ENCODE results near the gene UNG.
"Not testable (repeated sequence)": the region's sequence is repeated elsewhere in the genome, so short reads cannot be mapped to it uniquely, and the experiment has no call there.

The UNG gene

DNA sequence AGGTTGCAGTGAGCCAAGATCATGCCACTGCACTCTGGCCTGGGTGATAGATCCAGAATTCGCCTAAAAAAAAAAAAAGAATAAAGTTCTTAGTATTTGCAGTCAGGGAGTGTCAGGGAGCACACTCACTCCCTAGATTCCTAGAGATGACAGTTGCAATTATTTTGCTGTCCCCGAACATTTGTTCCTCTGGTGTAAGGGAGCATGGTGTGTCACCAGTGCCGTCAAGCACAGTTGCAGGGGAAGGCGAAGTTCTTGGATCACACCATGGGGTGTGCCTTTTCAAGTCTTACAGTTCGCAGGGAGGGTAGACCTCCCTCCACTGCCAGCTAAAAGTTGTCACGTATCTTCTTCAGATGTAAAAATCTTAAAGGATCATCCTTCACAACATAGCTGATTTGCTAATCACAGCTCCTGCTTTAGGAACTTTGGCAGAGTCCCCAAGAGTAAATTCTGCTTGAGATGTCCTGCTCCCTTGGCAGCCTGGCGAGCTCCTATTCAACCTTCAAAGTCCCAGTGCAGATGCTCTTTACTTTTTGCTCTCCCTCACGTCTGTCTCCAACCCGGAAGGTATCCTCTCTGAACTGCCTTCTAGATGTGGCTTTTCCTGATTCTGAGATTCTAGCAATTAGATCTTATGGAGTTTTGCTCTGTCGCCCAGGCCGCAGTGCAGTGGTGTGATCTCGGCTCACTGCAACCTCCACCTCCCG is 30.3 kb downstream of the UNG start:
- no peaks in the 10 kb centered on the region for H3K36me3 ChIP-seq (ENCODE audit: control insufficient read depth, insufficient read depth, low read length)
- no peak overlapping the region for H3K4me3 ChIP-seq (ENCODE audit: low read depth, low read length)
- H3K9me3 ChIP-seq (ENCODE audit: control insufficient read depth, insufficient read depth, low read length) = no peaks in the 10 kb centered on the region
- H3K9ac ChIP-seq (ENCODE audit: low read depth, low read length) = no peak overlapping the region
- no peaks in the 10 kb centered on the region for H3K27me3 ChIP-seq (ENCODE audit: control insufficient read depth, insufficient read depth, low read length)
- H3K4me1 ChIP-seq (ENCODE audit: control insufficient read depth, insufficient read depth, low read length) = no peaks in the 10 kb centered on the region

- H3K4me1 ChIP-seq (ENCODE audit: control insufficient read depth, insufficient read depth, low read length) = no peaks in the 10 kb centered on the region
- H3K9me3 ChIP-seq (ENCODE audit: control insufficient read depth, insufficient read depth, low read length) = no peaks in the 10 kb centered on the region
- no peaks in the 10 kb centered on the region for H3K27me3 ChIP-seq (ENCODE audit: control insufficient read depth, insufficient read depth, low read length)
- no peak overlapping the region for H3K9ac ChIP-seq (ENCODE audit: low read depth, low read length)
- H3K4me3 ChIP-seq (ENCODE audit: low read depth, low read length) = no peak overlapping the region
- H3K36me3 ChIP-seq (ENCODE audit: control insufficient read depth, insufficient read depth, low read length) = no peaks in the 10 kb centered on the region
Measured at GRCh38 chr12:109130297-109131153, 33.1 kb downstream of the UNG start.

DNA sequence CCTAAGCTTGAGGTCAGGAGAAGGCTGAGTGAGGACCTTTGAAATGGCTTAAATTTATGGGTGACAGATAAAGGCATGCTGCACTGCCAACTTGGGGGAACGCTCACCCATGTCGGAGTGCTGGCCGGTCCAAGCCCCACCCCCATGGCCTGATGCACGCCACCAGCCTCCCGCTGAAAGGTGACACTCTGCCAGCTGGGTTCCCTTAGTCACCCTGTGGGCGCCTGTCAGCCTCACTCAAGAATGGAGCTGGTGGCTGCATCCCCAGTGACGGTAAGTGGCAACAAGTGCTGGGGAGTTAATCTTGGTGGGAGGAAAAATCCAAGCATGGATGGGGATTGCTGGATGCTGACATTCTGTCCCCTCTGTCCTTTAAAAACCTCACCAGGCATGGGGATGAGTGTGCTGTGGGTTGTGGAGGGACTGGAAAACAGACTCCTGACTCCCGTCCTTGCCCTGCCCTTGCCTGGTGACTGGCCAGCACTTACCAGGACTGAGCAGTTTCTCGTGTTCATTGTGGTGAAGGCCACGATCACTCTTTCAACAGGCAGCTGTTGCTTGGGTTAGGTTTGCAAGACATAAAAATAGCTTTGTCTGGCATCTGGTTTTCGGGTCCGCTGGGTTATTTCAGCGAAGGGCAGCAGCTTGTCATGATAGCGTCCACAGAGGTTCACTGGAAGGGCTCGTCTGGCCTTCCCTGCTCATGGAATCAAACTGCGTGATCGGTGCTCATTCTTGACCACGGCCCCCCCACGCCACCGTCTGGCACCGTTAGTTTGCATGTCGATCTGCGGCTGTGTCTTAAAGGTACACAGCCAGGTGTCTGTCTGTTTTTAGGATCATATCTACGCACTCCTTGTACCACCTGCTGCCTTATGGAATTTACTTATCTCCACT is 34.0 kb downstream of the UNG start:
- Histone ChIP-seq H3K27me3 (ENCODE audit: control insufficient read depth, insufficient read depth, low read length) (no peaks in the 10 kb centered on the region), H3K9ac (ENCODE audit: low read depth, low read length) (no peak overlapping the region), H3K4me1 (ENCODE audit: control insufficient read depth, insufficient read depth, low read length) (no peaks in the 10 kb centered on the region), H3K4me3 (ENCODE audit: low read depth, low read length) (no peak overlapping the region), H3K9me3 (ENCODE audit: control insufficient read depth, insufficient read depth, low read length) (no peaks in the 10 kb centered on the region), H3K36me3 (ENCODE audit: control insufficient read depth, insufficient read depth, low read length) (no peaks in the 10 kb centered on the region)

- H3K9ac ChIP-seq (ENCODE audit: low read depth, low read length) = no peak overlapping the region
- H3K4me3 ChIP-seq (ENCODE audit: low read depth, low read length) = no peak overlapping the region
- H3K36me3 ChIP-seq (ENCODE audit: control insufficient read depth, insufficient read depth, low read length) = no peaks in the 10 kb centered on the region
- no peaks in the 10 kb centered on the region for H3K27me3 ChIP-seq (ENCODE audit: control insufficient read depth, insufficient read depth, low read length)
- H3K9me3 ChIP-seq (ENCODE audit: control insufficient read depth, insufficient read depth, low read length) = no peaks in the 10 kb centered on the region
- no peaks in the 10 kb centered on the region for H3K4me1 ChIP-seq (ENCODE audit: control insufficient read depth, insufficient read depth, low read length)
Measured at GRCh38 chr12:109134186-109134917, 37.0 kb downstream of the UNG start.

DNA sequence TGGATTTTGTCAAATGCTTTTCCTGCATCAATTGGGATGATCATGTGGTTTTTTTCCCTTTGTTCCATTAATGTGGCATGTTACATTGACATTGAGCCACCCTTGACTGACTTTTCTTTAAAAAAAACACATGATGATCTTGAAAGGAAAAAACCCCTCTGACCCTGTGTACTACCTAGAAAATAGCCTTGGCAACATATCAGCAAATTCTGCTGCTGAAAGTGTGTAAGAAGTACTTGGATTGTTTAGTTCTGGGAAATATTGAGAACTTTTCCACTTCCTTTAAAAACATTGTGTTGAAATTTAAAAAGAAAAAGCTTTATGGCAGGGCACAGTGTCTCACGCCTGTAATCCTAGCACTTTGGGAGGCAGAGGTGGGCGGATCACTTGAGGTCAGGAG is 39.7 kb downstream of the UNG start:
- H3K27me3 ChIP-seq (ENCODE audit: control insufficient read depth, insufficient read depth, low read length) = no peaks in the 10 kb centered on the region
- H3K9me3 ChIP-seq (ENCODE audit: control insufficient read depth, insufficient read depth, low read length) = no peaks in the 10 kb centered on the region
- H3K4me3 ChIP-seq (ENCODE audit: low read depth, low read length) = no peak overlapping the region
- no peak overlapping the region for H3K9ac ChIP-seq (ENCODE audit: low read depth, low read length)
- no peaks in the 10 kb centered on the region for H3K4me1 ChIP-seq (ENCODE audit: control insufficient read depth, insufficient read depth, low read length)
- no peaks in the 10 kb centered on the region for H3K36me3 ChIP-seq (ENCODE audit: control insufficient read depth, insufficient read depth, low read length)

DNA sequence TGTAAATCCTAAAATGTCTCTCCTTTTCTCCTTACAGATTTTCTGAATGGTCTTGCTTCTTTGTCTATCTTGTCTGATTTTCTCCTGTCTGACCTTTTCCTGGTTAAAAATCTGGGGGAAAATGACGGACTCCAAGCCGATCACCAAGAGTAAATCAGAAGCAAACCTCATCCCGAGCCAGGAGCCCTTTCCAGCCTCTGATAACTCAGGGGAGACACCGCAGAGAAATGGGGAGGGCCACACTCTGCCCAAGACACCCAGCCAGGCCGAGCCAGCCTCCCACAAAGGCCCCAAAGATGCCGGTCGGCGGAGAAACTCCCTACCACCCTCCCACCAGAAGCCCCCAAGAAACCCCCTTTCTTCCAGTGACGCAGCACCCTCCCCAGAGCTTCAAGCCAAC is 42.0 kb downstream of the UNG start:
- Histone ChIP-seq H3K9ac (ENCODE audit: low read depth, low read length) (no peak overlapping the region), H3K27me3 (ENCODE audit: control insufficient read depth, insufficient read depth, low read length) (no peaks in the 10 kb centered on the region), H3K4me3 (ENCODE audit: low read depth, low read length) (no peak overlapping the region)

GRCh38 chr12:109139791-109140190 is 42.4 kb downstream of the UNG start:
- H3K4me1 ChIP-seq (ENCODE audit: control insufficient read depth, insufficient read depth, low read length) = no peaks in the 10 kb centered on the region
- no peaks in the 10 kb centered on the region for H3K36me3 ChIP-seq (ENCODE audit: control insufficient read depth, insufficient read depth, low read length)
- no peak overlapping the region for H3K4me3 ChIP-seq (ENCODE audit: low read depth, low read length)
- no peaks in the 10 kb centered on the region for H3K27me3 ChIP-seq (ENCODE audit: control insufficient read depth, insufficient read depth, low read length)
- H3K9ac ChIP-seq (ENCODE audit: low read depth, low read length) = no peak overlapping the region
- H3K9me3 ChIP-seq (ENCODE audit: control insufficient read depth, insufficient read depth, low read length) = no peaks in the 10 kb centered on the region

More for the DNA sequence above, 42.0 kb downstream of the UNG start:
- Histone ChIP-seq H3K4me1 (ENCODE audit: control insufficient read depth, insufficient read depth, low read length) (no peaks in the 10 kb centered on the region), H3K36me3 (ENCODE audit: control insufficient read depth, insufficient read depth, low read length) (no peaks in the 10 kb centered on the region), H3K9me3 (ENCODE audit: control insufficient read depth, insufficient read depth, low read length) (no peaks in the 10 kb centered on the region)

GRCh38 chr12:109140560-109140959 is 43.2 kb downstream of the UNG start:
- Histone ChIP-seq H3K4me3 (ENCODE audit: low read depth, low read length) (no peak overlapping the region), H3K36me3 (ENCODE audit: control insufficient read depth, insufficient read depth, low read length) (no peaks in the 10 kb centered on the region), H3K4me1 (ENCODE audit: control insufficient read depth, insufficient read depth, low read length) (no peaks in the 10 kb centered on the region), H3K27me3 (ENCODE audit: control insufficient read depth, insufficient read depth, low read length) (no peaks in the 10 kb centered on the region), H3K9ac (ENCODE audit: low read depth, low read length) (no peak overlapping the region), H3K9me3 (ENCODE audit: control insufficient read depth, insufficient read depth, low read length) (no peaks in the 10 kb centered on the region)

GRCh38 chr12:109144224-109144623 is 46.8 kb downstream of the UNG start:
- Histone ChIP-seq H3K36me3 (ENCODE audit: control insufficient read depth, insufficient read depth, low read length) (no peaks in the 10 kb centered on the region), H3K4me1 (ENCODE audit: control insufficient read depth, insufficient read depth, low read length) (no peaks in the 10 kb centered on the region), H3K27me3 (ENCODE audit: control insufficient read depth, insufficient read depth, low read length) (no peaks in the 10 kb centered on the region), H3K9ac (ENCODE audit: low read depth, low read length) (no peak overlapping the region), H3K4me3 (ENCODE audit: low read depth, low read length) (no peak overlapping the region), H3K9me3 (ENCODE audit: control insufficient read depth, insufficient read depth, low read length) (no peaks in the 10 kb centered on the region)

DNA sequence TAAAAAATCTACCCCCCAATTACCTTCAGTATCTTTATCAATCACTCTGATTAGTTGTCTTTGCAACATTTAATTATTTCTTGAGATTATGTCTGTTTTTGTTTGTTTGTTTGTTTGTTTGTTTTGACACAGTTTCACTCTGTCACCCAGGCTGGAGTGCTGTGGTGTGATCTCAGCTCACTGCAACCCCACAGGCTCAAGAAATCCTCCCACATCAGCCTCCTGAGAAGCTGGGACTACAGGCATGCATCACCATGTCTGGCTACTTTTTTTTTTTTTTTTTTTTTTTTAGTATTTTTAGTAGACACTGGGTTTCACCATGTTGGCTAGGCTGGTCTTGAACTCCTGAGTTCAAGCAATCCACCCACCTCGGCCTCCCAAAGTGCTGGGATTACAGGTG is 49.7 kb downstream of the UNG start:
- H3K36me3 ChIP-seq (ENCODE audit: control insufficient read depth, insufficient read depth, low read length); H3K27me3 ChIP-seq (ENCODE audit: control insufficient read depth, insufficient read depth, low read length); H3K4me3 ChIP-seq (ENCODE audit: low read depth, low read length); H3K9ac ChIP-seq (ENCODE audit: low read depth, low read length); H3K4me1 ChIP-seq (ENCODE audit: control insufficient read depth, insufficient read depth, low read length); H3K9me3 ChIP-seq (ENCODE audit: control insufficient read depth, insufficient read depth, low read length): not testable (repeated sequence)

- Histone ChIP-seq H3K4me1 (ENCODE audit: control insufficient read depth, insufficient read depth, low read length) (no peaks in the 10 kb centered on the region), H3K4me3 (ENCODE audit: low read depth, low read length) (no peak overlapping the region), H3K9ac (ENCODE audit: low read depth, low read length) (no peak overlapping the region), H3K9me3 (ENCODE audit: control insufficient read depth, insufficient read depth, low read length) (no peaks in the 10 kb centered on the region), H3K36me3 (ENCODE audit: control insufficient read depth, insufficient read depth, low read length) (no peaks in the 10 kb centered on the region), H3K27me3 (ENCODE audit: control insufficient read depth, insufficient read depth, low read length) (no peaks in the 10 kb centered on the region)
Measured at GRCh38 chr12:109147954-109148353, 50.6 kb downstream of the UNG start.

Data from iPS-15b (cell line).